IPS DF 6.9 (cell line): ENCODE data around the gene THEMIS.

Experiments used
- DNase-seq: peaks from one replicate; pipeline ENCODE4 v3.0.0-alpha.2; 2013; ENCODE audit warnings: low read depth, low spot score
- H3K27ac ChIP-seq: one replicate; pipeline ENCODE4 v1.5.1; 2013; ENCODE audit warnings: low read length, control low read depth
- H3K27me3 ChIP-seq: 2 replicates; pipeline ENCODE4 v1.6.1; 2013; ENCODE audit warnings: mild to moderate bottlenecking, low read length; ENCODE audit not compliant: control insufficient read depth, insufficient read depth
- H3K36me3 ChIP-seq: 2 replicates; pipeline ENCODE4 v1.6.1; 2013; ENCODE audit warnings: low read length; ENCODE audit not compliant: control insufficient read depth, insufficient read depth
- H3K4me1 ChIP-seq: 2 replicates; pipeline ENCODE4 v1.6.1; 2013; ENCODE audit warnings: low read length; ENCODE audit not compliant: control insufficient read depth, insufficient read depth
- H3K4me3 ChIP-seq: 2 replicates; pipeline ENCODE4 v1.5.1; 2013; ENCODE audit warnings: mild to moderate bottlenecking, low read length
- H3K9me3 ChIP-seq: 2 replicates; pipeline ENCODE4 v1.6.1; 2013; ENCODE audit warnings: low read length, inconsistent platforms; ENCODE audit not compliant: control insufficient read depth, insufficient read depth
- WGBS: extraction: QIAGEN DNeasy Blood & Tissue Kit; methylation state at CpG from one replicate; pipeline ENCODE4 v1.1.7; 2013; ENCODE audit warnings: mixed read lengths, missing lambda C conversion rate; ENCODE audit not compliant: insufficient read length, insufficient coverage; 5-methylcytosine and 5-hydroxymethylcytosine counted together

The THEMIS gene

DNA sequence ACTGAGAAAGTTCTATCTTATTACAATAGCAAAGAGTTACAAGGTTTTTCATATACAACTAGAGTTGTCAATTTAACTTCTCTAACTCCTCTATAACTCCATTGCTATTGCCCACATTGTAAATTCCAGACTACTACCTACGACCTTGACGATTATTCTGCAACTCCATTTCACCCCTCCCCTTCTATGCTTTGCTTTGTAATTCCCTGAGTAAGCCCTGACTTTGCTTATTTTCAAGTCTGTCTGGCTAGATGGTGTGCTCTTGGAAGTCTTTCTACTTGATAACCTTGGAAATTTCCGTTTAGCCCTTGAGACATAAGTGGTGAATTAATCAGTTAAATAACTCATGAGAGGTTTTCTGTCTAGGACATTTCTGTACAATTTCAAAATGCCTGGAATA, 162.4 kb downstream of the THEMIS start:
- DNase-seq: no peak
- H3K27ac ChIP-seq: no peak overlapping the region
- no peaks in the 10 kb centered on the region for H3K27me3 ChIP-seq
- no peak overlapping the region for H3K4me3 ChIP-seq
- WGBS: 100% methylated on average over 2 of the region's 3 CpGs
- no peaks in the 10 kb centered on the region for H3K4me1 ChIP-seq
- H3K36me3 ChIP-seq: no peaks in the 10 kb centered on the region
- H3K9me3 ChIP-seq: no peaks in the 10 kb centered on the region

DNA sequence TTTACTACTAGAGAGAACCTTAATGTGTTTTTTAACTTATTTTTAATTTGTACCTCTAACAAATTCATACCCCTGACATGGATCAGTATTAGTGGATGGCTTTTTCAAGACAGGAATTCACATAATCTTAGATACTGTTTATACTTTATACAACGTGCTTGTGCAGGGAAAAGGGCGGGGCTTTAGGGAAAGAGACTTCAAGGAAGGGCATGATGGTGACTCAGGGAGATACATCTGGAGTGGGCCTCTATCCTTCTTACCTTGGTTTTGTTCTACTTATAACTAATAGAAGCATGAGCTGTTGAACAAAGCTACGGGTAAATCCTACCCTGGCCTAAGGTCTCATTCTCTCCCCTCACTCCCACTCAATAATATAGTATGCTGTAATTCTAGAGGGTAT, 163.1 kb downstream of the THEMIS start:
- DNase-seq: no peak
- Histone ChIP-seq H3K36me3 (no peaks in the 10 kb centered on the region), H3K27ac (no peak overlapping the region), H3K9me3 (no peaks in the 10 kb centered on the region), H3K4me3 (no peak overlapping the region), H3K27me3 (no peaks in the 10 kb centered on the region), H3K4me1 (no peaks in the 10 kb centered on the region)
- WGBS: no CpG with 5 or more reads among the region's 3 CpGs

GRCh38 chr6:127737009-127737486, 163.8 kb downstream of the THEMIS start:
- Histone ChIP-seq H3K4me3 (no peak overlapping the region), H3K27ac (no peak overlapping the region), H3K36me3 (no peaks in the 10 kb centered on the region), H3K4me1 (no peaks in the 10 kb centered on the region), H3K9me3 (no peaks in the 10 kb centered on the region), H3K27me3 (no peaks in the 10 kb centered on the region)
- peak; percentile 39 for DNase-seq

- no peak overlapping the region for H3K27ac ChIP-seq
- no peaks in the 10 kb centered on the region for H3K4me1 ChIP-seq
These were observed 167.9 kb downstream of the THEMIS start for GRCh38 chr6:127732927-127733326.

GRCh38 chr6:127727260-127727953, 173.5 kb downstream of the THEMIS start:
- H3K4me3 ChIP-seq: no peak overlapping the region
- WGBS: no CpG with 5 or more reads among the region's 1 CpG
- no peak for DNase-seq
- no peaks in the 10 kb centered on the region for H3K27me3 ChIP-seq
- no peaks in the 10 kb centered on the region for H3K36me3 ChIP-seq
- H3K27ac ChIP-seq: no peak overlapping the region
- H3K9me3 ChIP-seq: no peaks in the 10 kb centered on the region
- H3K4me1 ChIP-seq: no peaks in the 10 kb centered on the region

More at GRCh38 chr6:127732927-127733326, 167.9 kb downstream of the THEMIS start:
- Histone ChIP-seq H3K36me3 (no peaks in the 10 kb centered on the region), H3K27me3 (no peaks in the 10 kb centered on the region), H3K4me3 (no peak overlapping the region), H3K9me3 (no peaks in the 10 kb centered on the region)
- no CpG with 5 or more reads among the region's 3 CpGs for WGBS
- DNase-seq: no peak

DNA sequence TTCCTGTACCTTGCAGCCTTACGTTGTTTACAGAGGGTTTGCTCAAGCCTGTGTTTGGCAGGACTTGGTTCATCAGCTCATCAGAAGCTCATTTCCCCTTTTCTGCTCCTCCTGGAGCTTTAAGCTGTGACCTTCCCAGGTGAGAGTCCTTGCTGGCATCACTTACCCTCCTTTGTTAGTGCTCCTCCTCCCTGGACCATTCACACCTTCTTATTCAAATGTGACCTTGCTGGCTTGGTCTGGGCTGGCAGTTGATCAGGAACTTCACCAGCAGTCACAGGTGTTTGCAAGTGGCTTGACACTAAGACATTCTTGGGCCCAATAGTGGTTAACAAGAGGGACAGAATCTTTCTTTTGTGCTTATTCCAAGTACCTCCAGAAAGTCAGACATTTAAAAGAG, 175.0 kb downstream of the THEMIS start:
- no peak overlapping the region for H3K27ac ChIP-seq
- H3K4me3 ChIP-seq: no peak overlapping the region
- H3K4me1 ChIP-seq: no peaks in the 10 kb centered on the region
- H3K36me3 ChIP-seq: no peaks in the 10 kb centered on the region
- DNase-seq: no peak
- no CpG with 5 or more reads among the region's 1 CpG for WGBS
- H3K27me3 ChIP-seq: no peaks in the 10 kb centered on the region
- no peaks in the 10 kb centered on the region for H3K9me3 ChIP-seq

- H3K27me3 ChIP-seq: no peaks in the 10 kb centered on the region
- H3K4me3 ChIP-seq: no peak overlapping the region
- H3K27ac ChIP-seq: no peak overlapping the region
- H3K4me1 ChIP-seq: no peaks in the 10 kb centered on the region
- no peaks in the 10 kb centered on the region for H3K36me3 ChIP-seq
- DNase-seq: no peak
- WGBS: no CpG with 5 or more reads among the region's 3 CpGs
- H3K9me3 ChIP-seq: no peaks in the 10 kb centered on the region
These were observed 182.2 kb downstream of the THEMIS start for GRCh38 chr6:127718694-127719093.

GRCh38 chr6:127717384-127717783, 183.5 kb downstream of the THEMIS start:
- no peaks in the 10 kb centered on the region for H3K27me3 ChIP-seq
- no peaks in the 10 kb centered on the region for H3K9me3 ChIP-seq
- no peak overlapping the region for H3K27ac ChIP-seq
- no peaks in the 10 kb centered on the region for H3K4me1 ChIP-seq
- H3K36me3 ChIP-seq: no peaks in the 10 kb centered on the region
- no peak overlapping the region for H3K4me3 ChIP-seq
- DNase-seq: no peak
- WGBS: no CpG with 5 or more reads among the region's 2 CpGs

GRCh38 chr6:127716465-127716864, 184.4 kb downstream of the THEMIS start:
- no peak overlapping the region for H3K4me3 ChIP-seq
- no peaks in the 10 kb centered on the region for H3K9me3 ChIP-seq
- no CpG with 5 or more reads among the region's 2 CpGs for WGBS
- no peaks in the 10 kb centered on the region for H3K36me3 ChIP-seq
- H3K27ac ChIP-seq: no peak overlapping the region
- no peaks in the 10 kb centered on the region for H3K4me1 ChIP-seq
- H3K27me3 ChIP-seq: no peaks in the 10 kb centered on the region
- DNase-seq: no peak

DNA sequence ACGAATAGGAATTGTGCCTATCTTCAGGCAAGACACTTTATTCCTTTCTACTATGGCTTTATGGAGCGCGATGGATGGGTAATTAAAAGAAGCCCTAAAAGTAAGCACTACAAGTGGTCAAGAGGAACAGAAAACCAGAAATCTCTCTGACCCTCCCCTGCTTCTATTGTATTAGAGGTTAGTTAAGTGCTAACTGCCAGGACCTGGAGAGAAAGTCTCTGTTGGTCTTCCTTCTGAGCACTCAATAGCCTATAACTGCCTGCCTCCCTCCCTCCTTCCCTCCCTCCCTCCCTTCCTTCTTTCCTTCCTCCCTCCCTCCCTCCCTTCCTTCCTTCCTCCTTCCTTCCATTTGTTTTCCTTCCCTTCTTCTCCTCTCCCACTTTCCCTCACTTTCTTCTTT, 190.2 kb downstream of the THEMIS start:
- Histone ChIP-seq H3K4me1 (no peaks in the 10 kb centered on the region), H3K4me3 (no peak overlapping the region), H3K27ac (no peak overlapping the region), H3K9me3 (no peaks in the 10 kb centered on the region), H3K27me3 (no peaks in the 10 kb centered on the region), H3K36me3 (no peaks in the 10 kb centered on the region)
- no CpG with 5 or more reads among the region's 3 CpGs for WGBS
- DNase-seq: no peak

GRCh38 chr6:127706216-127706615, 194.6 kb downstream of the THEMIS start:
- no peaks in the 10 kb centered on the region for H3K4me1 ChIP-seq
- H3K4me3 ChIP-seq: no peak overlapping the region
- no peak overlapping the region for H3K27ac ChIP-seq

More at GRCh38 chr6:127706216-127706615, 194.6 kb downstream of the THEMIS start:
- no peaks in the 10 kb centered on the region for H3K36me3 ChIP-seq
- no peaks in the 10 kb centered on the region for H3K9me3 ChIP-seq
- DNase-seq: no peak
- H3K27me3 ChIP-seq: no peaks in the 10 kb centered on the region
